HEK293 (cell line): ENCODE results near the gene GAS5.

Experiments used
- OSR2 ChIP-seq: fragments of 450-650 bp; formaldehyde crosslinking; IDR thresholded peaks from 2 replicates; pipeline ENCODE4 v1.5.1; 2016; ENCODE audit warnings: missing biosample characterization, missing genetic modification characterization
- PBX3 ChIP-seq: sonication (generic); formaldehyde crosslinking; IDR thresholded peaks from 2 replicates; pipeline ENCODE4 v1.8.1; 2022; ENCODE audit warnings: mild to moderate bottlenecking, moderate library complexity, missing genetic modification reagents
- RBAK ChIP-seq: fragments of 450-650 bp; formaldehyde crosslinking; IDR thresholded peaks from 2 replicates; pipeline ENCODE4 v1.5.1; 2016; ENCODE audit warnings: missing biosample characterization, missing genetic modification characterization
- SALL2 ChIP-seq: fragments of 450-650 bp; formaldehyde crosslinking; IDR thresholded peaks from 2 replicates; pipeline ENCODE4 v1.5.0; 2017; ENCODE audit warnings: missing biosample characterization, mild to moderate bottlenecking, missing genetic modification characterization, borderline replicate concordance
- SP3 ChIP-seq: fragments of 450-650 bp; formaldehyde crosslinking; IDR thresholded peaks from 2 replicates; pipeline ENCODE4 v1.5.1; 2016; ENCODE audit warnings: missing biosample characterization, missing genetic modification characterization
- ZBTB49 ChIP-seq: fragments of 450-650 bp; formaldehyde crosslinking; IDR thresholded peaks from 2 replicates; pipeline ENCODE4 v1.5.1; 2016; ENCODE audit warnings: missing biosample characterization, missing genetic modification characterization, low read depth
- ZFHX2 ChIP-seq: fragments of 450-650 bp; formaldehyde crosslinking; conservative IDR thresholded peaks from 2 replicates; pipeline ENCODE4 v1.5.1; 2016; ENCODE audit warnings: missing biosample characterization, missing genetic modification characterization
- ZFP37 ChIP-seq: fragments of 450-650 bp; formaldehyde crosslinking; IDR thresholded peaks from 2 replicates; pipeline ENCODE4 v1.5.1; 2016; ENCODE audit warnings: missing biosample characterization, missing genetic modification characterization
- ZIC2 ChIP-seq: fragments of 450-650 bp; formaldehyde crosslinking; IDR thresholded peaks from 2 replicates; pipeline ENCODE4 v1.5.1; 2016; ENCODE audit warnings: missing biosample characterization, missing genetic modification characterization
- ZNF112 ChIP-seq: fragments of 450-650 bp; formaldehyde crosslinking; IDR thresholded peaks from 2 replicates; pipeline ENCODE4 v1.5.0; 2017; ENCODE audit warnings: missing biosample characterization, missing genetic modification characterization
- ZNF132 ChIP-seq: fragments of 450-650 bp; formaldehyde crosslinking; IDR thresholded peaks from 2 replicates; pipeline ENCODE4 v1.5.1; 2017; ENCODE audit warnings: missing biosample characterization, missing genetic modification characterization, borderline replicate concordance
- ZNF146 ChIP-seq: fragments of 450-650 bp; formaldehyde crosslinking; IDR thresholded peaks from 2 replicates; pipeline ENCODE4 v1.5.1; 2016; ENCODE audit warnings: missing biosample characterization, missing genetic modification characterization
- ZNF16 ChIP-seq: fragments of 450-650 bp; formaldehyde crosslinking; IDR thresholded peaks from 2 replicates; pipeline ENCODE4 v1.5.1; 2016; ENCODE audit warnings: low read depth, missing biosample characterization, missing genetic modification characterization
- ZNF18 ChIP-seq: fragments of 450-650 bp; formaldehyde crosslinking; IDR thresholded peaks from 2 replicates; pipeline ENCODE4 v1.5.1; 2016; ENCODE audit warnings: missing biosample characterization, missing genetic modification characterization
- ZNF23 ChIP-seq: fragments of 450-650 bp; formaldehyde crosslinking; IDR thresholded peaks from 2 replicates; pipeline ENCODE4 v1.5.1; 2016; ENCODE audit warnings: missing biosample characterization, missing genetic modification characterization, borderline replicate concordance
- ZNF24 ChIP-seq: fragments of 450-650 bp; formaldehyde crosslinking; IDR thresholded peaks from 2 replicates; pipeline ENCODE4 v1.5.1; 2016; ENCODE audit warnings: missing biosample characterization, missing genetic modification characterization
- ZNF274 ChIP-seq, 2 experiments: fragments of 200-500 bp in 1 of 2; fragments of 450-650 bp in 1 of 2; sonication (Bioruptor generic) in 1 of 2; formaldehyde crosslinking in 1 of 2; IDR thresholded peaks; 2 replicates each; pipeline versions ENCODE4 v1.5.1 to v1.6.1; 2014 to 2016; ENCODE audit warnings: borderline replicate concordance in 1 of 2, inconsistent platforms in 1 of 2, low read length in 1 of 2, missing biosample characterization in 1 of 2, missing genetic modification characterization in 1 of 2
- ZNF280C ChIP-seq: fragments of 450-650 bp; formaldehyde crosslinking; IDR thresholded peaks from 2 replicates; pipeline ENCODE4 v1.5.1; 2016; ENCODE audit warnings: missing biosample characterization, missing genetic modification characterization
- ZNF341 ChIP-seq: fragments of 450-650 bp; formaldehyde crosslinking; IDR thresholded peaks from 2 replicates; pipeline ENCODE4; 2016; ENCODE audit warnings: low read depth, missing biosample characterization, missing genetic modification characterization
- ZNF37A ChIP-seq: fragments of 450-650 bp; IDR thresholded peaks from 2 replicates; pipeline ENCODE4 v1.5.1; 2018; ENCODE audit warnings: missing biosample characterization, missing genetic modification characterization
- ZNF529 ChIP-seq: fragments of 450-650 bp; formaldehyde crosslinking; IDR thresholded peaks from 2 replicates; pipeline ENCODE4 v1.5.1; 2017; ENCODE audit warnings: missing genetic modification characterization, missing biosample characterization; ENCODE audit not compliant: insufficient replicate concordance
- ZNF639 ChIP-seq: fragments of 450-650 bp; formaldehyde crosslinking; IDR thresholded peaks from 2 replicates; pipeline ENCODE4 v1.5.1; 2016; ENCODE audit warnings: missing biosample characterization, missing genetic modification characterization
- ZNF645 ChIP-seq: fragments of 450-650 bp; formaldehyde crosslinking; IDR thresholded peaks from 2 replicates; pipeline ENCODE4; 2016; ENCODE audit warnings: missing biosample characterization, missing genetic modification characterization
- ZNF670 ChIP-seq: fragments of 450-650 bp; formaldehyde crosslinking; IDR thresholded peaks from 2 replicates; pipeline ENCODE4 v1.5.1; 2016; ENCODE audit warnings: missing biosample characterization, missing genetic modification characterization, low read depth
- ZNF677 ChIP-seq: fragments of 450-650 bp; IDR thresholded peaks from 2 replicates; pipeline ENCODE4 v1.5.0; 2018; ENCODE audit warnings: missing biosample characterization, mild to moderate bottlenecking, missing genetic modification characterization, moderate library complexity
- ZNF692 ChIP-seq: fragments of 450-650 bp; formaldehyde crosslinking; IDR thresholded peaks from 2 replicates; pipeline ENCODE4 v1.5.1; 2016; ENCODE audit warnings: missing biosample characterization, missing genetic modification characterization
- ZNF747 ChIP-seq: fragments of 450-650 bp; formaldehyde crosslinking; IDR thresholded peaks from 2 replicates; pipeline ENCODE4 v1.5.1; 2016; ENCODE audit warnings: missing biosample characterization, missing genetic modification characterization
- ZSCAN16 ChIP-seq: fragments of 450-650 bp; formaldehyde crosslinking; IDR thresholded peaks from 2 replicates; pipeline ENCODE4 v1.5.1; 2016; ENCODE audit warnings: missing biosample characterization, missing genetic modification characterization

Gene GAS5

GRCh38 chr1:173868266-173869020 lies 654 bp upstream of the GAS5 start, which contains the start of gene ZBTB37 (continued):
- no peak for TF ChIP-seq ZNF529 (tag by site-specific recombination)
- no peak for TF ChIP-seq ZNF677 (tag by site-specific recombination)
- TF ChIP-seq ZNF639 (tag by site-specific recombination): no peak
- TF ChIP-seq ZBTB49 (tag by site-specific recombination): no peak
- TF ChIP-seq ZNF24: peak; percentile 33; the same call in 1 of the 2 replicates
- peak; percentile 23; the same call in 1 of the 2 replicates for TF ChIP-seq OSR2 (tag by site-specific recombination)
- TF ChIP-seq ZFP37 (tag by site-specific recombination): peak; percentile 83
- no peak for TF ChIP-seq ZNF747
- no peak for TF ChIP-seq ZNF670 (tag by site-specific recombination)
- TF ChIP-seq ZNF18 (tag by site-specific recombination): peak; percentile 84; the same call in 1 of the 2 replicates
- TF ChIP-seq RBAK (tag by site-specific recombination): no peak
- no peak for TF ChIP-seq ZSCAN16 (tag by site-specific recombination)
- no peak for TF ChIP-seq ZNF23 (tag by site-specific recombination)
- peak; percentile 96 for TF ChIP-seq ZNF341 (tag by site-specific recombination)
- TF ChIP-seq ZNF280C (tag by site-specific recombination): no peak
- no peak for TF ChIP-seq ZNF16
- TF ChIP-seq PBX3 (CRISPR knock-in tag): no peak
- TF ChIP-seq ZNF274 (IDR thresholded peaks at IDR 0.05; ENCODE audit: low read length): no peak
- no peak for TF ChIP-seq ZNF274 (tag by site-specific recombination; IDR thresholded peaks at IDR 0.05; ENCODE audit: borderline replicate concordance)
- no peak for TF ChIP-seq ZNF112 (tag by site-specific recombination)
- TF ChIP-seq SP3 (tag by site-specific recombination): peak; percentile 94
- TF ChIP-seq ZFHX2 (tag by site-specific recombination): peak; percentile 90
- no peak for TF ChIP-seq ZNF146 (tag by site-specific recombination)
- TF ChIP-seq ZNF645: no peak
- TF ChIP-seq ZIC2: peak; percentile 54
- TF ChIP-seq ZNF132: no peak
- no peak for TF ChIP-seq ZNF37A (tag by site-specific recombination)
- TF ChIP-seq ZNF692: peak; percentile 88
- no peak for TF ChIP-seq SALL2 (tag by site-specific recombination)
